DND-41 (cell line): ENCODE results near the gene CCDC159.
A peak's percentile ranks its signal among the peaks of the same experiment; 100 is the strongest.

Source experiments
- ATAC-seq: fragments of 200-7000 bp; cut with Tn5 transposase; 3 replicates; pipeline ENCODE4 v1.9.1; 2021; ENCODE audit warnings: low read depth; ENCODE audit not compliant: insufficient read depth
- DNase-seq: peaks from one replicate; pipeline ENCODE4 v3.0.0-alpha.2; 2020
- H2AFZ ChIP-seq: 2 replicates; pipeline ENCODE4 v1.6.0; 2012; ENCODE audit warnings: low read depth, low read length
- H3K27ac ChIP-seq: 2 replicates; pipeline ENCODE4 v1.5.1; 2012; ENCODE audit warnings: low read length, inconsistent platforms
- H3K27me3 ChIP-seq: fragments of 200-600 bp; sonication (generic); 2 replicates; pipeline ENCODE4 v1.6.0; 2012; ENCODE audit warnings: low read length, mild to moderate bottlenecking, inconsistent platforms; ENCODE audit not compliant: insufficient read depth, poor library complexity
- H3K36me3 ChIP-seq: 2 replicates; pipeline ENCODE4 v1.5.1; 2012; ENCODE audit warnings: low read length, inconsistent platforms; ENCODE audit not compliant: insufficient read depth
- H3K4me1 ChIP-seq: 2 replicates; pipeline ENCODE4 v1.5.1; 2012; ENCODE audit warnings: mild to moderate bottlenecking, low read length; ENCODE audit not compliant: insufficient read depth
- H3K4me2 ChIP-seq: 2 replicates; pipeline ENCODE4 v1.6.0; 2012; ENCODE audit warnings: mild to moderate bottlenecking, moderate library complexity, low read length, inconsistent platforms; ENCODE audit not compliant: insufficient read depth
- H3K4me3 ChIP-seq, 2 experiments: fragments of 200-600 bp in 1 of 2; shearing (Covaris generic) in 1 of 2; 2 replicates each; pipeline ENCODE4 v1.5.1; 2012 to 2016; ENCODE audit warnings: inconsistent platforms in 2 of 2, low read length in 2 of 2, mild to moderate bottlenecking in 2 of 2, low read depth in 1 of 2, moderate library complexity in 1 of 2
- H3K79me2 ChIP-seq: 2 replicates; pipeline ENCODE4 v1.6.0; 2012; ENCODE audit warnings: low read length, inconsistent platforms; ENCODE audit not compliant: insufficient read depth
- H3K9ac ChIP-seq: 2 replicates; pipeline ENCODE4 v1.6.0; 2012; ENCODE audit warnings: low read depth, mild to moderate bottlenecking, inconsistent platforms, low read length, moderate library complexity
- H3K9me3 ChIP-seq: 2 replicates; pipeline ENCODE4 v1.5.1; 2012; ENCODE audit warnings: low read length, moderate library complexity, mild to moderate bottlenecking, inconsistent platforms; ENCODE audit not compliant: insufficient read depth, severe bottlenecking
- H4K20me1 ChIP-seq: 2 replicates; pipeline ENCODE4 v1.6.0; 2012; ENCODE audit warnings: low read length; ENCODE audit not compliant: insufficient read depth
- CTCF ChIP-seq: IDR thresholded peaks from 2 replicates; pipeline ENCODE4 v1.5.1; 2012; ENCODE audit warnings: borderline replicate concordance, low read length, moderate library complexity, mild to moderate bottlenecking; ENCODE audit not compliant: poor library complexity, severe bottlenecking; ENCODE audit errors: extremely low read depth
- EZH2 ChIP-seq: IDR thresholded peaks from 3 replicates; pipeline ENCODE4 v1.6.1; 2012; ENCODE audit warnings: borderline replicate concordance, low read depth, mild to moderate bottlenecking, moderate library complexity, low read length, inconsistent platforms; ENCODE audit not compliant: severe bottlenecking

CCDC159 gene

GRCh38 chr19:11356074-11356397 lies 9.7 kb downstream of the CCDC159 start:
- ATAC-seq: no peak
- Histone ChIP-seq H3K79me2 (no peaks in the 10 kb centered on the region), H4K20me1 (peaks cover 3% of the 10 kb centered on the region; the same call in 1 of the 2 replicates), H3K4me3 (peak overlapping the region in 1 of 2 experiments; percentile 53; a peak in 2 of 4 replicates), H3K27me3 (no peaks in the 10 kb centered on the region), H2AFZ (no peak overlapping the region), H3K27ac (no peak overlapping the region), H3K36me3 (0 out of 2 replicates have a peak, but pooled peaks cover under 1% of the 10 kb centered on the region), H3K4me2 (peak overlapping the region; percentile 70), H3K9ac (no peak overlapping the region; the same call in 1 of the 2 replicates), H3K9me3 (no peaks in the 10 kb centered on the region), H3K4me1 (peaks cover 11% of the 10 kb centered on the region)
- no peak for DNase-seq
- TF ChIP-seq EZH2: no peak
- no peak for TF ChIP-seq CTCF

GRCh38 chr19:11356676-11357550 lies 10.6 kb downstream of the CCDC159 start:
- H3K27ac ChIP-seq: no peak overlapping the region
- no peak for ATAC-seq

GRCh38 chr19:11359421-11359820 lies 13.1 kb downstream of the CCDC159 start:
- no peak for ATAC-seq
- peaks cover 4% of the 10 kb centered on the region for H3K36me3 ChIP-seq
- TF ChIP-seq CTCF: no peak
- no peak for TF ChIP-seq EZH2
- H3K4me1 ChIP-seq: peaks cover 11% of the 10 kb centered on the region
- no peak overlapping the region for H2AFZ ChIP-seq
- H3K4me3 ChIP-seq: no peak overlapping the region
- no peak overlapping the region for H3K4me2 ChIP-seq
- no peak for DNase-seq
- no peak overlapping the region for H3K9ac ChIP-seq
- H3K79me2 ChIP-seq: no peaks in the 10 kb centered on the region
- H3K27ac ChIP-seq: no peak overlapping the region
- H3K9me3 ChIP-seq: no peaks in the 10 kb centered on the region
- H3K27me3 ChIP-seq: no peaks in the 10 kb centered on the region
- peaks cover 3% of the 10 kb centered on the region; the same call in 1 of the 2 replicates for H4K20me1 ChIP-seq

More at GRCh38 chr19:11356676-11357550, 10.6 kb downstream of the CCDC159 start:
- Histone ChIP-seq H3K36me3 (peaks cover 4% of the 10 kb centered on the region; the same call in 1 of the 2 replicates), H3K9me3 (no peaks in the 10 kb centered on the region), H2AFZ (no peak overlapping the region), H3K9ac (no peak overlapping the region), H3K4me1 (peaks cover 11% of the 10 kb centered on the region), H3K27me3 (no peaks in the 10 kb centered on the region), H4K20me1 (peaks cover 3% of the 10 kb centered on the region; the same call in 1 of the 2 replicates), H3K4me3 (no peak overlapping the region), H3K4me2 (no peak overlapping the region), H3K79me2 (no peaks in the 10 kb centered on the region)
- TF ChIP-seq EZH2: no peak
- TF ChIP-seq CTCF: no peak
- no peak for DNase-seq
